Psoas muscle (tissue), 8 donors: ENCODE data around the gene ZNF311. TPM values are rescaled to one million over a fixed set of nuclear protein-coding genes. Genes with fewer than 3 reads are reported as not detected.
A peak's percentile ranks its signal among the peaks of the same experiment; 100 is the strongest.
"Not testable (repeated sequence)": the region's sequence is repeated elsewhere in the genome, so short reads cannot be mapped to it uniquely, and the experiment has no call there.

Source experiments
- ATAC-seq, 4 donors: fragments of 200-7000 bp; cut with Tn5 transposase; one replicate each; pipeline ENCODE4 v1.9.1; 2020; ENCODE audit warnings: moderate library complexity in 3 of 4, mild to moderate bottlenecking in 2 of 4
- DNase-seq, 2 donors: peaks; one replicate each; pipeline ENCODE4 v3.0.0-alpha.2; 2020
- H3K27ac ChIP-seq: fragments of 200-600 bp; one replicate; pipeline ENCODE4 v1.8.0; 2022
- H3K27me3 ChIP-seq, 3 donors: fragments of 200-600 bp in 1 of 3; one replicate each; pipeline versions ENCODE4 v1.6.1 to v1.8.0; 2013 to 2022; ENCODE audit warnings: low read length in 2 of 3, mild to moderate bottlenecking in 2 of 3, moderate library complexity in 1 of 3; ENCODE audit not compliant: insufficient read depth in 3 of 3
- H3K36me3 ChIP-seq, 2 donors: fragments of 200-600 bp in 1 of 2; one replicate each; pipeline versions ENCODE4 v1.6.1 to v1.8.0; 2013 to 2022; ENCODE audit warnings: low read depth in 1 of 2, mild to moderate bottlenecking in 1 of 2, moderate library complexity in 1 of 2; ENCODE audit not compliant: insufficient read depth in 1 of 2
- H3K4me1 ChIP-seq: fragments of 200-600 bp; one replicate; pipeline ENCODE4 v1.8.0; 2022
- H3K4me3 ChIP-seq: fragments of 200-600 bp; one replicate; pipeline ENCODE4 v1.8.0; 2022; ENCODE audit warnings: mild to moderate bottlenecking
- H3K9me3 ChIP-seq: fragments of 200-600 bp; one replicate; pipeline ENCODE4 v1.8.0; 2022
- CTCF ChIP-seq: fragments of 200-600 bp; IDR thresholded peaks from one replicate; pipeline ENCODE4 v1.8.0; 2022; ENCODE audit warnings: antibody characterized with exemption
- WGBS, 3 donors: extraction: QIAGEN DNeasy Blood & Tissue Kit; methylation state at CpG; one replicate each; pipeline versions ENCODE4 v1.1.6 to v1.1.7; 2013; 5-methylcytosine and 5-hydroxymethylcytosine counted together
- intact Hi-C, 2 donors: fragments of 100-400 bp; cut with DNase I; formaldehyde crosslinking; loops; one replicate each; pipeline versions ENCODE4 v1.11.0 to v1.14.2; 2022
- polyA plus RNA-seq, 3 donors: library from polyadenylated mRNA; stranded (reverse); fragments of 200-250 nt; gene quantifications; one replicate each; pipeline ENCODE4 v1.2.3, GENCODE V29; 2013
- total RNA-seq, 4 donors: library from RNA; stranded (reverse); fragmentation: NEBNext Ultra II Directional in 2 of 4; extraction: Animal tissue kit (Norgen Biotek cat#: 25700) in 2 of 4; gene quantifications; one replicate each; pipeline versions ENCODE4 v1.2.1 to v1.2.4, GENCODE V29; 2021 to 2023
- donor health status: healthy with polysubstance abuse.
- donor health status: DM: no; HTN: no; CAD: no; lungs with moderate emphysema.
- donor health status: Bipolar disorder and iron deficiency.
- donor health status: healthy.
- donor health status: DM: yes; HTN: yes; CAD: no.
- donor health status: DM: no; HTN: no; CAD: no.
- donor health status: DM: no; HTN: no; CAD: no.
- donor health status: DM: yes; HTN: yes; CAD: no.

The ZNF311 gene
- total and polyA plus RNA-seq, 7 donors = 0.09 to 0.36 (median 0.13) TPM; not detected in 2

DNA sequence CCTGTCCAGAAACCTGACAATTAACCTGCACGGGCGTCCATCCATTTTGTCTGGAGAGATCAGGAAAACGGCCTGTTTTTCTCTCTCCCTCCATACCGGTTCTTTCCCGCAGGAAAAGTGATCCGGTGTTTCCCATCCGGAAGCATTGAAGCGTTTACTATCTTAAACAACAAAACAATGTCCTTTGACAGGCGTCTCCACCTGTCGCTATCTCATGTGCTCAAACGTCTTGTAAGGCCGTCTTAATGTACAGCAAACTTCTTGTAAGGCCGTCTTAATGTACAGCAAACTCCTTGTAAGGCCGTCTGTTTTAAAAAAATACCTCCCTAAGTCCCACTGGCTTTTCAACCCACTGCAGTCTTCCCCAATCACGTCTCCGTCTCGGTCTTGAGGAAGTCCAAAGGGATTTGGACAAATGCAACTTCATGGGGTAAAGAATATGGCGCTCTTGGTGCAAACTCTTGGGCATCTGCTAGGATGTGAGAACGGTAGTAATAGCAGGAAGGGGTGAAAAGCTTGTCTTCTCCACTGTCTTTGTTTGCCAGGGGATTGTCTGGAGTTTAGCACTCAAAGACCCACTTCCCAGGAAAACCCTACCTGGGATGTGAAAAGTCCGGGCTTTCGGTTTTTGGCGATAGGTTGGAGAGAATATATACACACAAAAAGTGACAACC lies 51.4 kb downstream of the ZNF311 start:
- H3K9me3 ChIP-seq = no peaks in the 10 kb centered on the region
- no peak for TF ChIP-seq CTCF
- no peak for DNase-seq
- H3K36me3 ChIP-seq = no peaks in the 10 kb centered on the region
- 3 to 4% (median 4%) methylated on average over 22 of the region's 22 CpGs for WGBS, 3 donors
- intact Hi-C loops = no loop called here
- no peaks in the 10 kb centered on the region for H3K4me1 ChIP-seq
- no peak for ATAC-seq
- no peak overlapping the region for H3K27ac ChIP-seq
- peaks cover 0 to 32% (median 5%) of the 10 kb centered on the region in 3 donors for H3K27me3 ChIP-seq
- H3K4me3 ChIP-seq = peak overlapping the region; percentile 51

DNA sequence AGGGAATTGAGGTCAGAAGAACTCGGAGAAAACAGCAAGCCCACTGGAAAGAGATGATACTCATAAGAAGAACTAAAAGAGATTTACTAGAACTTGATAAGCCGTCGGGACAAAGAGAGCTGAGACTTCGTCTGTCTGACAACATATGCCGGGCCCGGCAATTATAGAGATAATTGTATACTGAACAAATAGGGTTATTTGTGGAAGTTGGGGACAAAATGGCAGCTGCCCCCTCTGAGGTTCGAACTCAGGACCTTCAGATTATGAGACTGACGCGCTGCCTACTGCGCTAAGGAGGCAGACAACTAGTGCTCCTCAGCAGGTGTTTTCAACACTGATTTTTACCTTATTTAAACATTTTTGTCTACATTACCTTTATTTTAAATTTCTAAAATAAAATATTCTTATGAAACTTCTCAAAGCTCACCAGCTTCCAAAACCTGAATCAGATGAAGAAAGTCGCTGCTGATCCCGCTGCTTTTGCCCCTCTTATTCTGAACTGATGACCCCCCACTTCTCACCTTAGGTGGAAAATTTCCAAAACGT lies 52.0 kb downstream of the ZNF311 start:
- Histone ChIP-seq H3K4me3 (peak overlapping the region; percentile 51), H3K4me1 (no peaks in the 10 kb centered on the region), H3K36me3 (no peaks in the 10 kb centered on the region), H3K27me3 (peaks cover 0 to 32% (median 5%) of the 10 kb centered on the region in 3 donors), H3K9me3 (no peaks in the 10 kb centered on the region), H3K27ac (no peak overlapping the region)
- 15 to 18% (median 16%) methylated on average over 13 of the region's 13 CpGs for WGBS, 3 donors
- DNase-seq (no peak), ATAC-seq (peak in 3 of 4 donors; percentile 62 to 71 (median 62))
- intact Hi-C loops = no loop called here
- no peak for TF ChIP-seq CTCF

DNA sequence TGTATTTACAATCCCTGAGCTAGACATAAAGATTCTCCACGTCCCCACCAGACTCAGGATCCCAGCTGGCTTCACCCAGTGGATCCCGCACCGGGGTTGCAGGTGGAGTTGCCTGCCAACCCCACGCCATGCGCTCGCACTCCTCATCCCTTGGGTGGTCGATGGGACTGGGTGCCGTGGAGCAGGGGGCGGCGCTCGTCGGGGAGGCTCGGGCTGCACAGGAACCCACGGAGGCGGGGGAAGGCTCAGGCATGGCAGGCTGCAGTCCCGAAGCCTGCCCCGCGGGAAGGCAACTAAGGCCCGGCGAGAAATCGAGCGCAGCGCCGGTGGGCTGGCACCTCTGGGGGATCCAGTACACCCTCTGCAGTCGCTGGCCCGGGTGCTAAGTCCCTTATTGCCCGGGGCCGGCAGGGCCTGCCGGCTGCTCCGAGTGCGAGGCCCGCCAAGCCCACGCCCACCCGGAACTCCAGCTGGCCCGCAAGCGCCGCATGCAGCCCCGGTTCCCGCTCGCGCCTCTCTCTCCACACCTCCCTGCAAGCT lies 55.4 kb downstream of the ZNF311 start:
- not testable (repeated sequence) for H3K36me3 ChIP-seq, H3K4me3 ChIP-seq, ATAC-seq, H3K9me3 ChIP-seq, H3K27ac ChIP-seq, DNase-seq, H3K4me1 ChIP-seq
- intact Hi-C loops = loop anchor here in 1 of 2 donors (10.0 kb wide), 1 partner anchor 115 kb away; no protein-coding TSS in a partner anchor
- 95 to 97% (median 95%) methylated on average over 33 to 41 of the region's 41 CpGs for WGBS, 3 donors
- peaks cover 0 to 11% (median 3%) of the 10 kb centered on the region in 3 donors for H3K27me3 ChIP-seq

DNA sequence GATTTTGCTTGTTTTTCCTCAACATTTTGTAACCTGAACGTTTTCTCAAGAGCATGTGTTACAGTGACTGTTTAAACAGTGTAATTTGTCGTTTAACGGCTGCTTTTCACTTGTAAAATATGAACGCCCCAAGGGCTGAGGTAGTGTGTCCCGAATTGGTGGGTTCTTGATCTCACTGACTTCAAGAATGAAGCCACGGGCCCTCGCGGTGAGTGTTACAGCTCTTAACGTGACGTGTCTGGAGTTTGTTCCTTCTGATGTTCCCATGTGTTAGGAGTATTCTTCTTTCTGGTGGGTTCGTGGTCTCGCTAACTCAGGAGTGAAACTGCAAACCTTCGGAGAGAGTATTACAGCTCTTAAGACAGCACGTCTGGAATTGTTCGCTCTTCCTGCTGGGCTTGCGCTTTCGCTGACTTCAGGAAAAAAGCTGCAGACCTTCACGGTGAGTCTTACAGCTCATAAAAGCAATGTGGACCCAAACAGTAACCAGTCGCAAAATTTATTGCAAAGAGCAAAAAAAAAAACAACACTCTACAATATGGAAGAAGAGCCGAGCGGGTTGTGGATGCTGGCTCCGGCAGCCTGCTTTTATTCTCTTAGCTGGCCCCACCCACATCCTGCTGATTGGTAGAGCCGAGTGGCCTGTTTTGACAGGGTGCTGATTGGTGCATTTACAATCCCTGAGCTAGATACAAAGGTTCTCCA lies 56.2 kb downstream of the ZNF311 start:
- H3K27ac ChIP-seq = no peak overlapping the region
- DNase-seq (no peak), ATAC-seq (no peak)
- H3K36me3 ChIP-seq = no peaks in the 10 kb centered on the region
- intact Hi-C loops = loop anchor here in 1 of 2 donors (10.0 kb wide), 1 partner anchor 114 kb away; no protein-coding TSS in a partner anchor
- peaks cover 0 to 5% (median 3%) of the 10 kb centered on the region in 3 donors for H3K27me3 ChIP-seq
- no peaks in the 10 kb centered on the region for H3K4me1 ChIP-seq
- H3K9me3 ChIP-seq = no peaks in the 10 kb centered on the region
- no peak for TF ChIP-seq CTCF
- WGBS, 3 donors = 74 to 76% (median 75%) methylated on average over 23 of the region's 23 CpGs
- no peak overlapping the region for H3K4me3 ChIP-seq

DNA sequence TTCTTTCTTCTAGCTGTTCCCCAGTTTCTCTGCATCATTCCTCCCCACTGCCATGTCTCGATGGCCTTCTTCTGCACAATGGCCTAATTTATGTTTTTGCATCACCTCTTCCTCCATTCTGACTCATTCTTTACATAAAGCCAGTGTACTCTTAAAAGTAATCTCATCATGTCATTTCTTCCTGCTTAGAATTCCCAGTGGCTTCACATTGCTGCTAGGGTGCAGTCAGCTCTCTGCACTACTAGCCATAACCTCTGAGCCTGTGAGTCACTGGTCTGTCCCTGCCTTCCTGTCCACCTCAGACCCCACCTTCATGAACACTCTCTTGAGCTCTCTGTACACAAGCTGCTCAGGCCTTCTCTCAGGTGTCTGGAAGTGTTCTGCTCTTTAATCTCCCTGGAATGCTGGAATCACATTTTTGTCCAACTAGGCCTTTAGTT lies 57.3 kb downstream of the ZNF311 start:
- Histone ChIP-seq H3K4me3 (no peak overlapping the region), H3K4me1 (peaks cover 8% of the 10 kb centered on the region), H3K27me3 (peaks cover 0 to 10% (median 0%) of the 10 kb centered on the region in 3 donors), H3K36me3 (no peaks in the 10 kb centered on the region), H3K9me3 (no peaks in the 10 kb centered on the region), H3K27ac (no peak overlapping the region)
- no peak for ATAC-seq
- TF ChIP-seq CTCF = no peak
- DNase-seq = no peak
- 83 to 94% (median 90%) methylated on average over 1 of the region's 1 CpG for WGBS, 3 donors
- intact Hi-C loops = loop anchor here in 1 of 2 donors (10.0 kb wide), 1 partner anchor 113 kb away; no protein-coding TSS in a partner anchor
